GM18909 (cell line): ENCODE results near the gene SIK1.
A peak's percentile ranks its signal among the peaks of the same experiment; 100 is the strongest.
"Not testable (repeated sequence)": the region's sequence is repeated elsewhere in the genome, so short reads cannot be mapped to it uniquely, and the experiment has no call there.

ENCODE experiments used
- ATAC-seq: cut with Tn5 transposase; IDR thresholded peaks from one replicate; pipeline ENCODE4 v1.9.1; 2021; ENCODE audit warnings: mild to moderate bottlenecking; ENCODE audit not compliant: unreplicated experiment, poor library complexity

The SIK1 gene

GRCh38 chr21:43398533-43398932, 28.4 kb downstream of the SIK1 start:
- ATAC-seq: peak; percentile 47

- ATAC-seq: not testable (repeated sequence)
These were observed 28.9 kb downstream of the SIK1 start for GRCh38 chr21:43398000-43398399.

- ATAC-seq: not testable (repeated sequence)
These were observed 29.5 kb downstream of the SIK1 start for GRCh38 chr21:43397439-43397808.

- ATAC-seq: not testable (repeated sequence)
These were observed 30.0 kb downstream of the SIK1 start for GRCh38 chr21:43396788-43397438.

GRCh38 chr21:43383351-43383750, 43.6 kb downstream of the SIK1 start:
- not testable (repeated sequence) for ATAC-seq

GRCh38 chr21:43382902-43383301, 44.0 kb downstream of the SIK1 start:
- not testable (repeated sequence) for ATAC-seq

- peak; percentile 59 for ATAC-seq
These were observed 45.9 kb downstream of the SIK1 start for GRCh38 chr21:43380852-43381533.

- ATAC-seq: peak; percentile 23
These were observed 46.6 kb downstream of the SIK1 start for GRCh38 chr21:43380337-43380736.

GRCh38 chr21:43379626-43380122, 47.3 kb downstream of the SIK1 start:
- ATAC-seq: not testable (repeated sequence)

- no peak for ATAC-seq
These were observed 50.5 kb downstream of the SIK1 start for GRCh38 chr21:43376478-43376882.

GRCh38 chr21:43375837-43376477, 51.0 kb downstream of the SIK1 start:
- no peak for ATAC-seq

GRCh38 chr21:43375006-43375836, 51.7 kb downstream of the SIK1 start:
- ATAC-seq: no peak

- no peak for ATAC-seq
These were observed 52.6 kb downstream of the SIK1 start for GRCh38 chr21:43374228-43374885.

GRCh38 chr21:43373362-43374227, 53.3 kb downstream of the SIK1 start:
- ATAC-seq: no peak

GRCh38 chr21:43372663-43373361, 54.1 kb downstream of the SIK1 start:
- ATAC-seq: no peak

GRCh38 chr21:43371786-43372185, 55.1 kb downstream of the SIK1 start:
- no peak for ATAC-seq

GRCh38 chr21:43370888-43371570, 55.9 kb downstream of the SIK1 start:
- ATAC-seq: no peak

GRCh38 chr21:43370091-43370658, 56.8 kb downstream of the SIK1 start:
- no peak for ATAC-seq
